Activated T-helper 1 cell treated with Interleukin-2 at 50 U/mL for 16 hours (primary cell): ENCODE results near the gene HEATR9.

Source experiments
- DNase-seq: peaks from one replicate; pipeline ENCODE4 v3.0.0-alpha.2; 2020; ENCODE audit warnings: low read depth

The HEATR9 gene

GRCh38 chr17:35895636-35896587, 27.2 kb upstream of the HEATR9 start:
- no peak for DNase-seq

- no peak for DNase-seq
Observed at GRCh38 chr17:35894206-35894605, 25.5 kb upstream of the HEATR9 start.

GRCh38 chr17:35893751-35894150, 25.1 kb upstream of the HEATR9 start:
- no peak for DNase-seq

- no peak for DNase-seq
Observed at GRCh38 chr17:35892091-35893035, 23.7 kb upstream of the HEATR9 start.

GRCh38 chr17:35891269-35891668, 22.6 kb upstream of the HEATR9 start:
- no peak for DNase-seq

- peak; percentile 50 for DNase-seq
Observed at GRCh38 chr17:35890774-35891155, 22.1 kb upstream of the HEATR9 start.

GRCh38 chr17:35889818-35890773, 21.4 kb upstream of the HEATR9 start:
- DNase-seq = no peak

GRCh38 chr17:35889241-35889640, 20.6 kb upstream of the HEATR9 start:
- DNase-seq = no peak

- DNase-seq = peak; percentile 34
Observed at GRCh38 chr17:35879773-35880654, 11.3 kb upstream of the HEATR9 start, which contains the start of gene CCL5. Gene CCL5, minus strand, starts transcription at chr17:35880360.

GRCh38 chr17:35878361-35878760, 9.7 kb upstream of the HEATR9 start:
- no peak for DNase-seq

GRCh38 chr17:35877345-35878029, 8.8 kb upstream of the HEATR9 start:
- DNase-seq = no peak

- DNase-seq = no peak
Observed at GRCh38 chr17:35876534-35876933, 7.8 kb upstream of the HEATR9 start.

GRCh38 chr17:35875800-35876139, 7.1 kb upstream of the HEATR9 start:
- DNase-seq = no peak

GRCh38 chr17:35875072-35875799, 6.5 kb upstream of the HEATR9 start:
- DNase-seq = no peak

GRCh38 chr17:35872196-35872980, 3.7 kb upstream of the HEATR9 start:
- no peak for DNase-seq

- no peak for DNase-seq
Observed at GRCh38 chr17:35870906-35871819, 2.5 kb upstream of the HEATR9 start.

GRCh38 chr17:35867574-35867973, 1.1 kb downstream of the HEATR9 start:
- no peak for DNase-seq
